A549 (cell line): ENCODE measurements around the gene BBX.

Experiments
- CHD2 ChIP-seq: fragments of 150-350 bp; IDR thresholded peaks from 2 replicates; pipeline ENCODE4 v1.6.1; 2014; ENCODE audit warnings: low read length; ENCODE audit not compliant: partially characterized antibody
- CTCF ChIP-seq: fragments of >200 bp; sonication (Bioruptor Twin); formaldehyde crosslinking; IDR thresholded peaks from 3 replicates; pipeline ENCODE4 v1.5.1; 2016
- ESRRA ChIP-seq: fragments of 150-350 bp; IDR thresholded peaks from 2 replicates; pipeline ENCODE4 v1.6.1; 2014; ENCODE audit warnings: mild to moderate bottlenecking, low read length, borderline replicate concordance
- HEYL ChIP-seq: fragments of 250-450 bp; sonication (Bioruptor Pico); IDR thresholded peaks from 2 replicates; pipeline ENCODE4 v1.8.0; 2021; ENCODE audit warnings: mild to moderate bottlenecking, moderate library complexity
- MYC ChIP-seq: IDR thresholded peaks from 2 replicates; pipeline ENCODE4 v1.6.1; 2012; ENCODE audit warnings: mild to moderate bottlenecking, inconsistent platforms, low read length, improper control_type of control experiment, borderline replicate concordance
- POLR2A ChIP-seq: IDR thresholded peaks from 2 replicates; pipeline ENCODE4 v1.6.1; 2012; ENCODE audit warnings: mild to moderate bottlenecking, low read length
- RFX5 ChIP-seq: fragments of 450-650 bp; IDR thresholded peaks from 2 replicates; pipeline ENCODE4 v1.7.1; 2014; ENCODE audit warnings: antibody characterized with exemption, mild to moderate bottlenecking, moderate library complexity
- SMC3 ChIP-seq: fragments of >200 bp; sonication (Bioruptor Twin); formaldehyde crosslinking; IDR thresholded peaks from 3 replicates; pipeline ENCODE4 v1.6.1; 2018; ENCODE audit warnings: inconsistent platforms
- TF ChIP-seq, protein P1 (sequence below): fragments of 200-600 bp; sonication (generic); IDR thresholded peaks from 2 replicates; pipeline ENCODE4 v1.6.1; 2016; ENCODE audit warnings: antibody characterized with exemption, mild to moderate bottlenecking, moderate library complexity
- TF ChIP-seq, protein P2 (sequence below): fragments of 150-350 bp; IDR thresholded peaks from 2 replicates; pipeline ENCODE4 v1.6.1; 2014; ENCODE audit warnings: low read depth, mild to moderate bottlenecking, low read length

DNA sequence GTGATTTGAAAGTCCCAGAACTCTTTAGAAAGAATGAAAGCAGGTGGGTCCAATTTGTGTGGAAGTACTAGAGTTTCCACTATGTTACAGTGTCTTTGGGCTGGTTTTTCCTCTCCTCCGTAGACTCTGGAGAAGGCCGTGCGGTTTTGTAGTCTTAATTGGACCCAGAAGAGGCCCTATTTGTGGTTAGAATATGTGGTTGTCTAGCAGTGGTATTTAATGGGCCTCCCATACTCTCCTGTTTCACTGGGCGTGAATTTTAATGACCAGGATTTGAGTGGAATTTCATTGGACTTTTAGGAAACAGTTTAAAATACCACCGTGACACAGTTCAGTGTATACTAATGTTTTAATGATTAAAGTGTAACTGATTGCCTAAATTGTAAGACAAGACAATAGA is 182.3 kb downstream of the BBX start:
- TF ChIP-seq CHD2 = no peak
- no peak for TF ChIP-seq SMC3
- no peak for TF ChIP-seq CTCF
- TF ChIP-seq, protein P1, sequence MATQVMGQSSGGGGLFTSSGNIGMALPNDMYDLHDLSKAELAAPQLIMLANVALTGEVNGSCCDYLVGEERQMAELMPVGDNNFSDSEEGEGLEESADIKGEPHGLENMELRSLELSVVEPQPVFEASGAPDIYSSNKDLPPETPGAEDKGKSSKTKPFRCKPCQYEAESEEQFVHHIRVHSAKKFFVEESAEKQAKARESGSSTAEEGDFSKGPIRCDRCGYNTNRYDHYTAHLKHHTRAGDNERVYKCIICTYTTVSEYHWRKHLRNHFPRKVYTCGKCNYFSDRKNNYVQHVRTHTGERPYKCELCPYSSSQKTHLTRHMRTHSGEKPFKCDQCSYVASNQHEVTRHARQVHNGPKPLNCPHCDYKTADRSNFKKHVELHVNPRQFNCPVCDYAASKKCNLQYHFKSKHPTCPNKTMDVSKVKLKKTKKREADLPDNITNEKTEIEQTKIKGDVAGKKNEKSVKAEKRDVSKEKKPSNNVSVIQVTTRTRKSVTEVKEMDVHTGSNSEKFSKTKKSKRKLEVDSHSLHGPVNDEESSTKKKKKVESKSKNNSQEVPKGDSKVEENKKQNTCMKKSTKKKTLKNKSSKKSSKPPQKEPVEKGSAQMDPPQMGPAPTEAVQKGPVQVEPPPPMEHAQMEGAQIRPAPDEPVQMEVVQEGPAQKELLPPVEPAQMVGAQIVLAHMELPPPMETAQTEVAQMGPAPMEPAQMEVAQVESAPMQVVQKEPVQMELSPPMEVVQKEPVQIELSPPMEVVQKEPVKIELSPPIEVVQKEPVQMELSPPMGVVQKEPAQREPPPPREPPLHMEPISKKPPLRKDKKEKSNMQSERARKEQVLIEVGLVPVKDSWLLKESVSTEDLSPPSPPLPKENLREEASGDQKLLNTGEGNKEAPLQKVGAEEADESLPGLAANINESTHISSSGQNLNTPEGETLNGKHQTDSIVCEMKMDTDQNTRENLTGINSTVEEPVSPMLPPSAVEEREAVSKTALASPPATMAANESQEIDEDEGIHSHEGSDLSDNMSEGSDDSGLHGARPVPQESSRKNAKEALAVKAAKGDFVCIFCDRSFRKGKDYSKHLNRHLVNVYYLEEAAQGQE = no peak
- no peak for TF ChIP-seq POLR2A
- TF ChIP-seq RFX5 = no peak
- TF ChIP-seq, protein P2, sequence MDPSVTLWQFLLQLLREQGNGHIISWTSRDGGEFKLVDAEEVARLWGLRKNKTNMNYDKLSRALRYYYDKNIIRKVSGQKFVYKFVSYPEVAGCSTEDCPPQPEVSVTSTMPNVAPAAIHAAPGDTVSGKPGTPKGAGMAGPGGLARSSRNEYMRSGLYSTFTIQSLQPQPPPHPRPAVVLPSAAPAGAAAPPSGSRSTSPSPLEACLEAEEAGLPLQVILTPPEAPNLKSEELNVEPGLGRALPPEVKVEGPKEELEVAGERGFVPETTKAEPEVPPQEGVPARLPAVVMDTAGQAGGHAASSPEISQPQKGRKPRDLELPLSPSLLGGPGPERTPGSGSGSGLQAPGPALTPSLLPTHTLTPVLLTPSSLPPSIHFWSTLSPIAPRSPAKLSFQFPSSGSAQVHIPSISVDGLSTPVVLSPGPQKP = no peak
- no peak for TF ChIP-seq MYC
- TF ChIP-seq ESRRA = no peak
- no peak for TF ChIP-seq HEYL (CRISPR knock-in tag)
